HAP-1 (cell line): ENCODE results near the gene ST14.

ENCODE experiments used
- DNase-seq, 2 experiments: peaks; one replicate each; pipeline ENCODE4 v3.0.0-alpha.2; 2016 to 2020; ENCODE audit warnings: low spot score in 2 of 2
- H3K27me3 ChIP-seq: fragments of 250-450 bp; sonication (Bioruptor Pico); 2 replicates; pipeline ENCODE4 v1.5.1; 2020; ENCODE audit warnings: low read depth, mild to moderate bottlenecking, moderate library complexity
- H3K36me3 ChIP-seq: fragments of 250-450 bp; sonication (Bioruptor Pico); replicated peaks from 2 replicates; pipeline ENCODE4 v1.5.1; 2020; ENCODE audit warnings: mild to moderate bottlenecking
- H3K4me1 ChIP-seq: fragments of 250-450 bp; sonication (Bioruptor Pico); 2 replicates; pipeline ENCODE4 v1.5.1; 2020; ENCODE audit warnings: mild to moderate bottlenecking
- H3K4me3 ChIP-seq: fragments of 250-450 bp; sonication (Bioruptor Pico); 2 replicates; pipeline ENCODE4 v1.5.1; 2020; ENCODE audit warnings: mild to moderate bottlenecking, moderate library complexity
- H3K9me3 ChIP-seq: fragments of 250-450 bp; sonication (Bioruptor Pico); 2 replicates; pipeline ENCODE4 v1.5.1; 2020; ENCODE audit warnings: mild to moderate bottlenecking, moderate library complexity
- in situ Hi-C: fragments of 300-500 bp; cut with MboI; formaldehyde crosslinking; loops from 3 replicates; pipeline ENCODE4 v1.14.3; 2020; ENCODE audit warnings: low sequenced_read_pairs, inconsistent platforms, mixed read lengths

Gene ST14

DNA sequence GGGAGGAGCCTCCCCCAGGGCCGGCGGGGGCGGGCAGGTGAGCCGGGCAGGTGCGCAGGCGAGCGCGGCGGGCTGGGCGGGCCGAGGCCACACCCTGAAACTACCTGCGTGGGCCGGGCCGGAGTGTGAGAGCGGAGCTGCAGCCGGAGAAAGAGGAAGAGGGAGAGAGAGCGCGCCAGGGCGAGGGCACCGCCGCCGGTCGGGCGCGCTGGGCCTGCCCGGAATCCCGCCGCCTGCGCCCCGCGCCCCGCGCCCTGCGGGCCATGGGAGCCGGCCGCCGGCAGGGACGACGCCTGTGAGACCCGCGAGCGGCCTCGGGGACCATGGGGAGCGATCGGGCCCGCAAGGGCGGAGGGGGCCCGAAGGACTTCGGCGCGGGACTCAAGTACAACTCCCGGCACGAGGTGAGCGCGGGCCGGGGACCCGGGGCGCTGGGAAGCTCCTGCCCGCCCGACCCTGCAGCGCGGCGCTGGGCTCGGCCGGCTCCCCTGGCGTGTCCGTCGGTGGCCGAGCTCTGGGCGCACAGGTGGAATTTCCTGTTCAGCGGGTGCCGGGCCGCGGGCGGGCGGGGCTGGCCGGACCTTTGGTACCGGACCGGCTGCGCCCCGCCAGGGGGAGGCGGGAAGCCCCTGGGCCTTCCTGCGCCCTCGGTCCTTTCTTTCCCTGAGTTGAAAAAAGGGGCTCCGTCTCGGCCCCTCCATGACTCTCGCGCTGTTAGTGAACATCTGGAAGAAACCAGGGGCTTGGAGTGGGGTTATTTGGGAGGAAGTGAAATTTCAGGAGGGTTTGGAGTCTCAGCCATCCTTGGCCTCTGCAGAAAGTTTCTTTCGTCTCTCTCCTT is at the start of gene ST14:
TSS of gene ST14 (plus strand) at position 126 of the 841 bp plus-strand sequence. CDS start at position 324, 198 bp downstream.
- no peak within 1 kb of the TSS for H3K4me3 ChIP-seq
- H3K27me3 ChIP-seq: no peaks in the 10 kb centered on the region
- DNase-seq: no peak
- H3K36me3 ChIP-seq: no peaks in the 10 kb centered on the region
- in situ Hi-C loops: no loop called here
- H3K9me3 ChIP-seq: no peaks in the 10 kb centered on the region
- no peaks in the 10 kb centered on the region for H3K4me1 ChIP-seq

DNA sequence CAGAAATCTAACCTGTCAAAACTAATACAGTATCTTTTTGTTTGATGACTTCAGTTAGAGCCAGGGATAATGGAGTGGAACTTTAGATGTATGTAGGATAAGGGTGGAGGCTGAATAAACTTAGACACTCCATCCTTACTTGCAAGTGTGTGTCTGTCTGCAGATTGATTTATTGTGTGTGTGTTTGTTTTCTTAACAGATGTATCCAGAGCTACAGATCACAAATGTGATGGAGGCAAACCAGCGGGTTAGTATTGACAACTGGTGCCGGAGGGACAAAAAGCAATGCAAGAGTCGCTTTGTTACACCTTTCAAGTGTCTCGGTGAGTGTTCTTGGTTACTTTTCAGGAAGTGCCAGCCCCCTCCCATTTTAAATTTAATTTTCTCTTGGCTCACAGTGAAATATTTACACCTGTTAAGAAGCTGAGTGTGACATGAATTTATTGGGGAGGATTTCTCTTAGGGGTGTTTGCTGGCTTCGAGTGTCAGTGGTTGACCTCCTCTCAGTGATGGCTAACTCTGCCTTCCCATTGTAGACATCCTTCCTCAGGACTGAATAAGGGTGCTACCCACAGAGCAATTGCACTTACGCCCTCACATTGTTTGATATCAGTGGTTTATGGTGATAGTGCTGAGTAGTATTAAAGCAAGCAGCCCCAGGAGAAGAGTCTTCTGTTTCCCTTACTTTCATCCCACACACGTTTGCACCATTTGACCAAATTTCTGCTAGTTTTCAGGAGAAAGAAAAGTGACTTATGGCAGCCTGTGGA is 49.1 kb upstream of the ST14 start:
- in situ Hi-C loops: no loop called here
- no peaks in the 10 kb centered on the region for H3K27me3 ChIP-seq
- peaks cover 38% of the 10 kb centered on the region for H3K36me3 ChIP-seq

DNA sequence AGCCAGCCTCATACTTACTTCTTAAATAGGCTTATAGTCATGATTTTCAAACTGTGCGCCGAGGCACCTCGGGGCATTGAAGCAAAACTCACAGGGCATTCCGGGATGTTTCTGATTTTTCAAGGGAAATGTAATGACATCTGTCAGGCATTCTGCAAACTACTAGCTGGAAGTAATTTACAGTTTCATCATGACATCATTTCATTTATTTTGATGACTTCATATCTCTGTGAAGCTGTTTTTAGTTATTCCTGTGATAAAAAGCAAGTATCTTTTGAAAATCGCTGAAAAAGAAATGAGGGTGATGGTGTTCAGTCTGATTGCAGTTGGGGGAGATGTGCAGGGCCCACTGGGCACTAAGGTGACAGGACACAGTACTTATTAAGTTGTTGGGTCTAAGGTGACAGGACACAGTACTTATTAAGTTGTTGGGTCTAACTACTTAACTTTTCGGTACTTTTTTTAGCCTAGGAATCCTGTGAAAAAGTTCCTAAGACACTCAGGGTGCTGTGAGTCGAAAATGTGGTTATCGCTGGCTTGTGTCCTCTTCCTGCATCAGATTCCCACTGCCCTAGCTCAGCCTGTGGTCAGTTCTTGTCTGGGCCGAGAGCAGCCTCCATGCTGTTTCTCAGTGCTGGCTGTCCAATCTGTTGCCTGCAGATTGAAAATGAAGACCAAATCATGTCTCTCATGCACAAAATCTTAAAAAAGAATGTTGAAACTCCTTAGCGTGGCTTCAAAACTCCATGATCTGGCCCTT is 47.3 kb upstream of the ST14 start:
- Histone ChIP-seq H3K9me3 (no peaks in the 10 kb centered on the region), H3K4me3 (no peak overlapping the region), H3K4me1 (no peaks in the 10 kb centered on the region), H3K36me3 (peaks cover 38% of the 10 kb centered on the region), H3K27me3 (no peaks in the 10 kb centered on the region)
- in situ Hi-C loops: no loop called here
- DNase-seq: no peak

More for the DNA sequence above, 49.1 kb upstream of the ST14 start:
- no peak for DNase-seq
- no peak overlapping the region for H3K4me3 ChIP-seq
- no peaks in the 10 kb centered on the region for H3K9me3 ChIP-seq
- no peaks in the 10 kb centered on the region for H3K4me1 ChIP-seq

DNA sequence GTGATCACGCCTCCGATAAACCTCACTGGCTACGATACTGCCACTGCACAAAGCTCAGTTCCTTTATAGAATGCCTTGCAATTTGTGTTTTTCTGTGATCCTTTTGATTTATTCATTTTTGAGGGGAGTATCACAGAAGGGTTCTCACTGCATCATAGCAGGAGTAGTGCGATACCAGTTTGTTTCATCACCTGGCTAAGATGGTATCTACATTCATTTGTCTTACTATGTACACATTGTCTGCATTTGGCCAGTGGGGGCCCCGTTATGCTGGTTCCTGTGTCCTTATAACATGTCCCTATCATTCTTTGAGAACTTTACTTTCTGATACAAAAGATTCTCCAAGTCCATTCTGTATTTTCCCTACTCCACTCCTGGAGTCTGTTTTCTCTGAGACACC is 45.3 kb upstream of the ST14 start:
- Histone ChIP-seq H3K9me3 (no peaks in the 10 kb centered on the region), H3K4me1 (no peaks in the 10 kb centered on the region), H3K27me3 (no peaks in the 10 kb centered on the region), H3K4me3 (no peak overlapping the region), H3K36me3 (peaks cover 36% of the 10 kb centered on the region)
- in situ Hi-C loops: no loop called here
- DNase-seq: no peak

DNA sequence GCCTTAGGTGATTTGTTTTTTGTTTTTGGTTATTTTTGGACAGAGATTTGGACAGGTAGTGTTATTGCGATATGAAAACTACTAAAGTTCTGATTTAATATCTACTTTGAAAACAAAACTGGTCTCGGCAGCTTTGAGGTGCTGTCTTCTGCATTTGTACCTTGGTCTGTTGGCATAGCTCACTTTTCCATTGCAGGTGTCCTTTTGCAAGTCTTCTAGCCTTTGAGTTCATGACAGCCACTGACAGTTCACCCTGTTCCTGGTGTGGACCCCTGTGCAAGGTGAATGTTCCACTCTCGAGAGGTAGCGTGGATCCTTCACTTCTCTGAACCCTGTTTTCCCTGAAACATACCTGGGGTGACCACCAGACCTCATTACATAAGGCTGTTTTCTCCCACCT is 44.9 kb upstream of the ST14 start:
- Histone ChIP-seq H3K9me3 (no peaks in the 10 kb centered on the region), H3K27me3 (no peaks in the 10 kb centered on the region), H3K36me3 (peaks cover 36% of the 10 kb centered on the region), H3K4me3 (no peak overlapping the region), H3K4me1 (no peaks in the 10 kb centered on the region)
- in situ Hi-C loops: no loop called here
- DNase-seq: no peak

DNA sequence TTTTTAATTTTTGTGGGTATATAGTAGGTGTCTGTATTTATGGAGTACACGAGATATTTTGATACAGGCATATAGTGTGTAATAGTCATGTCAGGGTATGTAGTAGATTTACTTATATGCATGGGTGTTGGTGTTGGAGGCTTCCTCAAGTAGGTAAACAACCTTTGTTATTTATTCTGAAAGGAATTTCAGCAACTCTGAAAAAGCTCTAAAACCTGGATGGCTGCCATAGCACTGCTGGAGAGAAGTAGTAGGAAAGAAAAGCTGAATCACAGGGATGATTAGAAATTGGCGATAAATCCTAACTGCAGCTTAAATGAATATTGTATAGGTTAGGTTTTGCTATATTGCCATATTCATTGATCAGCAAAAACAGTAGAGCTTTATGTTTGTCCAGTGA is 44.4 kb upstream of the ST14 start:
- in situ Hi-C loops: no loop called here
- no peaks in the 10 kb centered on the region for H3K27me3 ChIP-seq
- peaks cover 36% of the 10 kb centered on the region for H3K36me3 ChIP-seq
- H3K9me3 ChIP-seq: no peaks in the 10 kb centered on the region
- no peak for DNase-seq
- H3K4me1 ChIP-seq: no peaks in the 10 kb centered on the region
- no peak overlapping the region for H3K4me3 ChIP-seq

DNA sequence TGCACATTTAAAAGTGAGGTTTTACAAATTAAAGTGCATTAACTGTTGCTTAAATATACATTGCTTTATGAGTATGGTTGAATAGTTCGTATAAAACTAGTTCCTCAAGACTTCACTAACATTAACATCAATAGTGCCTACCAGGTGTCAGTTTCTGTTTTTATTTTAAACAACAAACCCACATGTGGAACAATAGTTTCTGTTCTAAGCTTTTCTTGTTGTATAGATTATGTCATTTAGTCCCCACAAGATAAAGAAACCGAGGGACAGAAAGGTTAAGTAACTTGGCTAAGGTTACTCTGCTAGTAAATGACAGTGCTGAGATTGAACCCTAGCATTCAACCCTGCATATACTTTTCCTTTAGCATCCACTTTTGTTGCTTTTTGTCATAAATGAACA is 41.4 kb upstream of the ST14 start:
- Histone ChIP-seq H3K4me1 (no peaks in the 10 kb centered on the region), H3K27me3 (no peaks in the 10 kb centered on the region), H3K9me3 (no peaks in the 10 kb centered on the region), H3K36me3 (peaks cover 36% of the 10 kb centered on the region), H3K4me3 (no peak overlapping the region)
- in situ Hi-C loops: no loop called here
- no peak for DNase-seq

DNA sequence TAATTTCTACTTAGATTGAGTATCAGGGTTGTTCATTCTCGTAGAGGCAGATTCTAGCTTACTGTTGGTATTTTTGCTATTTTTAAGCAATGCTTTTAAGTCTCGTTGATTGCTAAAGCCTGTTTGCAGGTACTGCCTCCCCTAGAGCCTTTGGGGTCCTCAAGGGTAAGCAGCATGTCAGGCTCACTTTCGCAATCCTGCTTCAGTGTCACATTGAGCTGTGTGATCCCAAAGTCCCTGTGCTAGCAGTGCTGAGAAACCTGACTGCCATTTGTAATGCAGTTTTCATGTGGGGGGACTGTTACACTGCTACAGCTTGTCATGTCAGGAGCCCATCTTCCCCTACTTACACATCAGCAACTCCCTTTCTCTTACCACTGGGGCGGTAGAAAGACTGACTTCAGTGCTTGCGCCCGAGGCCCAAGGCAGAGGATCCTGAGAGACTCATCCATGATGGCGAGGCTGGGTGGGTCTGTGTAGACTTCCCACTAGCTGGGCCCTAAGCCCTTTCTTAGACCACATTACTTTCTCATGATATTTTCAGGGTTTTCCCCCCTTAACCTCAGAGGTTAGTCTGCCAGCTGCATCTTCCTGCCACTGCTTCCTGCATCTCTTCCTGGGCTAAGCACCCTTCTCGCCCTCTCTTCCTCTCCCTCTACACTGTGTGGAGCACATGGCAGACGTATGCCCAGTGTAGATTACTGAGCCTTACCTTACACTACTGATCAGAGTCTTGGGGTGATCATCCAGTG is 40.8 kb upstream of the ST14 start:
- Histone ChIP-seq H3K4me3 (no peak overlapping the region), H3K9me3 (no peaks in the 10 kb centered on the region), H3K27me3 (no peaks in the 10 kb centered on the region), H3K4me1 (no peaks in the 10 kb centered on the region), H3K36me3 (peaks cover 38% of the 10 kb centered on the region)
- no peak for DNase-seq
- in situ Hi-C loops: no loop called here

DNA sequence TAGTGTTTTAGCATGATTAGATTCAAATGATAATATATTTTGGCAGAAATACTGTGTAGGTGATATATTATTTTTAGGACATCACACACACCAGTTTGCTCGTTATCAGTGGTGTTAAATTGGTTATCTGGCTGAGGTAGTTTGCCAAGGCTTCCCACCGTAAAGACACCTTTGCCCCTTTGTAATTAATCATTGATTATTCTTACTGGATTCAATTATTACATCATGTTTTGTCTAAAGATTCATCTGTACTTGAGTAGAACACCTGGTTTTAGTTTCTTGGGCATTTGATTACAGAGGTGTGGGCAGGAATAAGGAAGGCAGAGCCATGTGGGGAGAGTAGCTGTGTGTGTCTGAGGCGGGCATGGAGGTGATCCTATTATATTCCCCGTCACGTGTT is 39.5 kb upstream of the ST14 start:
- Histone ChIP-seq H3K27me3 (no peaks in the 10 kb centered on the region), H3K36me3 (peaks cover 46% of the 10 kb centered on the region), H3K4me1 (no peaks in the 10 kb centered on the region), H3K4me3 (no peak overlapping the region), H3K9me3 (no peaks in the 10 kb centered on the region)
- in situ Hi-C loops: no loop called here
- no peak for DNase-seq

DNA sequence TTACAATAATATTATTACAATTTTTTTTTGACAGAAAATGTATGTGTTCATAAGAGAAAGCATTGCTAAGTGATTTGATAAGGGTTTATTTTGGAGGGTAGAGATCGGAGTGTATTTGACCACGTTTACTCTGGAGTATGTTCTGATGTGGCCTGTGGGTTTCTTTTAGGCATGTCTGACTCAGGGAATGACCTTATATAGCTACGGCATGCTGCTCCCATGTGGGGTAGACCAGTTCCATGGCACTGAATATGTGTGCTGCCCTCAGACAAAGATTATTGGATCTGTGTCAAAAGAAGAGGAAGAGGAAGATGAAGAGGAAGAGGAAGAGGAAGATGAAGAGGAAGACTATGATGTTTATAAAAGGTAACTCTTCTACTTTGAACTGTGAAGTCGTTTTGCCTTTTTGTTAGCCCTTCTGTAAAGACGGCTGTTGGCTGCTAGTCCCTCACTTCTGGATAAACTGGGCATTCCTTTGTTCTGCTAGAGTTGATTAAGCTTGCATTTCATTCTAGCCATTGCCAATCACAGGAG is 38.1 kb upstream of the ST14 start:
- Histone ChIP-seq H3K27me3 (no peaks in the 10 kb centered on the region), H3K9me3 (no peaks in the 10 kb centered on the region), H3K4me1 (no peaks in the 10 kb centered on the region), H3K36me3 (peaks cover 56% of the 10 kb centered on the region), H3K4me3 (no peak overlapping the region)
- in situ Hi-C loops: no loop called here
- DNase-seq: no peak

DNA sequence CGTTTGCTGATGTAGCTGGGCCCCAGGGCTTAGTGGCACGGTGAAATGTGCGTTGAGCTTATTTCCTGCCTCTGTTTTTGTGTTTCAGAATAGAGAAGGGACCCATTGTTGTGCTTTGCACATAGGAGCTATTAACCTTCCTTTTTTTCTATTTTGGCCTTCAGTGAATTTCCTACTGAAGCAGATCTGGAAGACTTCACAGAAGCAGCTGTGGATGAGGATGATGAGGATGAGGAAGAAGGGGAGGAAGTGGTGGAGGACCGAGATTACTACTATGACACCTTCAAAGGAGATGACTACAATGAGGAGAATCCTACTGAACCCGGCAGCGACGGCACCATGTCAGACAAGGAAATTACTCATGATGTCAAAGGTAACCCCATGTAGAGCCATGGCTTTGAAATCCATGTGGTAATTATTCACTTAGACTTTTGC is 37.4 kb upstream of the ST14 start:
- Histone ChIP-seq H3K4me1 (no peaks in the 10 kb centered on the region), H3K36me3 (peaks cover 60% of the 10 kb centered on the region), H3K4me3 (no peak overlapping the region), H3K9me3 (no peaks in the 10 kb centered on the region), H3K27me3 (no peaks in the 10 kb centered on the region)
- no peak for DNase-seq
- in situ Hi-C loops: no loop called here

DNA sequence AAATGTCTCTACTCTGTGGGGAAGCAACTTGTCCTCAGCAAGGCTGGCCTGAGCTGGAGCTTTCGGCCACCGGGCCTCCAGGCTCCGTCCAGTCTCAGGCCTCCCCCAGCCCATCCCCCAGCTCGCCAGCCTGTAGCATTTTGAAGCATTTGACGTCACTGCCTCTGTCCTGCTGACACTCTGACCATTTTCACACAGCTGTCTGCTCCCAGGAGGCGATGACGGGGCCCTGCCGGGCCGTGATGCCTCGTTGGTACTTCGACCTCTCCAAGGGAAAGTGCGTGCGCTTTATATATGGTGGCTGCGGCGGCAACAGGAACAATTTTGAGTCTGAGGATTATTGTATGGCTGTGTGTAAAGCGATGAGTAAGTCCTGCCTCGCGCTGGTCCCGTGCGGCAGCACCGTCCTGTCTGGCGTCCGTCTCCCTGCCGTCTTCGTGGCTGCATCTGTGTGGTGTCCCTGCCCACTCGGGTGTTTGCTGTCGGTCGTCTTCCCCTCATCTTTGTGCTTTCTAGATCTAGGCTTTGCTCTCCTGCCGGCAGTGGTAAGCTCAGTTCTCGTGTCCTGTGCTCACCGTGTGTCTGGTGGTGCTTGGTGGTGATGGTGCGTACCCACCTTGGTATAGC is 36.1 kb upstream of the ST14 start:
- Histone ChIP-seq H3K9me3 (no peaks in the 10 kb centered on the region), H3K4me1 (no peaks in the 10 kb centered on the region), H3K4me3 (no peak overlapping the region), H3K36me3 (peaks cover 74% of the 10 kb centered on the region), H3K27me3 (no peaks in the 10 kb centered on the region)
- in situ Hi-C loops: no loop called here
- DNase-seq: no peak

DNA sequence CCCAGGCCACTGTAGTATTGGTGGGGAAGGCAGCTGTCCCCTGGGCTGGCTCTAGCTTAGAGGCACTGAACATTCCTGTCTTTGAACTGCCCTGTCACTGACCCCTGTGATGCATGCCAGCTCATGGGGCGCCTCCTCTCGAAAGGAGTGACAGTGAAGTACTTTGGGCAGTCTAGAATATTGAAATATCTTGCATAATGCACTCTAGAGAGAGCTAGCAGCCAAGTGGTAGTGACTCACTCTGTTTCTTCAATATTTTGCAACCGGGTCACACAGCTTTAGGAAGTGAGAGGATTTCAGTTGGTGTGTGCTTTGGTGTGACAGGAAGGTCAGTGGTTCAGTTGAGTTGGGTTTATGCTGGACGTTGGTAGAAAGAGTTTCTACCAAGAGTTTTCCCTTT is 35.5 kb upstream of the ST14 start:
- Histone ChIP-seq H3K4me1 (no peaks in the 10 kb centered on the region), H3K9me3 (no peaks in the 10 kb centered on the region), H3K4me3 (no peak overlapping the region), H3K36me3 (peaks cover 80% of the 10 kb centered on the region), H3K27me3 (no peaks in the 10 kb centered on the region)
- no peak for DNase-seq
- in situ Hi-C loops: no loop called here
